C4-2B (cell line): ENCODE data around the gene SH3BP5.

ENCODE experiments used
- CTCF ChIP-seq: fragments of 450-650 bp; conservative IDR thresholded peaks from 2 replicates; pipeline ENCODE4 v1.5.1; 2017; ENCODE audit warnings: mild to moderate bottlenecking
- ZFX ChIP-seq: fragments of 450-650 bp; IDR thresholded peaks from 2 replicates; pipeline ENCODE4 v1.6.1; 2017

- TF ChIP-seq CTCF = no peak
- no peak for TF ChIP-seq ZFX
These were observed 75.5 kb downstream of the SH3BP5 start for GRCh38 chr3:15256861-15257341.
